Stimulated activated CD4-positive, alpha-beta T cell treated with anti-CD3 and anti-CD28 coated beads, Interleukin-12 subunit alpha, Interleukin-12 subunit beta, amount 100 ng/mL, for 48 hours (primary cell): ENCODE data around the gene CNOT3.
A peak's percentile ranks its signal among the peaks of the same experiment; 100 is the strongest.
"Not testable (repeated sequence)": the region's sequence is repeated elsewhere in the genome, so short reads cannot be mapped to it uniquely, and the experiment has no call there.

Experiments
- DNase-seq, 3 donors: peaks; one replicate each; pipeline ENCODE4 v3.0.0-alpha.2; 2020; ENCODE audit warnings: low read depth in 2 of 3, low spot score in 1 of 3

CNOT3 gene

GRCh38 chr19:54169149-54169740 lies 31.7 kb downstream of the CNOT3 start:
- DNase-seq, result no peak

GRCh38 chr19:54171736-54172431 lies 34.3 kb downstream of the CNOT3 start:
- DNase-seq, result not testable (repeated sequence)

GRCh38 chr19:54172471-54173358 lies 35.2 kb downstream of the CNOT3 start, which contains the start of gene TMC4:
TMC4 (minus strand) TSS chr19:54173160; CDS start chr19:54173117, 43 bp downstream.
- DNase-seq, result no peak

GRCh38 chr19:54173359-54173699 lies 35.8 kb downstream of the CNOT3 start:
- DNase-seq, result no peak

- no peak for DNase-seq
These were observed 36.6 kb downstream of the CNOT3 start for GRCh38 chr19:54173951-54174834.

GRCh38 chr19:54178581-54179261 lies 41.2 kb downstream of the CNOT3 start:
- DNase-seq, result no peak

GRCh38 chr19:54179262-54179852 lies 41.8 kb downstream of the CNOT3 start:
- no peak for DNase-seq

- no peak for DNase-seq
These were observed 42.4 kb downstream of the CNOT3 start for GRCh38 chr19:54179921-54180461.

- no peak for DNase-seq
These were observed 43.1 kb downstream of the CNOT3 start for GRCh38 chr19:54180691-54181091.

GRCh38 chr19:54181894-54182293 lies 44.3 kb downstream of the CNOT3 start:
- DNase-seq, result not testable (repeated sequence)

- DNase-seq, result no peak
These were observed 45.9 kb downstream of the CNOT3 start for GRCh38 chr19:54183431-54183830.

- DNase-seq, result no peak
These were observed 48.8 kb downstream of the CNOT3 start for GRCh38 chr19:54186351-54186750.

GRCh38 chr19:54186934-54187381 lies 49.4 kb downstream of the CNOT3 start:
- DNase-seq, result no peak

GRCh38 chr19:54188215-54188871 lies 50.8 kb downstream of the CNOT3 start:
- DNase-seq, result no peak

- DNase-seq, result no peak
These were observed 51.7 kb downstream of the CNOT3 start, which contains the start of gene MBOAT7 for GRCh38 chr19:54189145-54189734. MBOAT7 (minus strand) TSS chr19:54189580; CDS start chr19:54188508, 1,072 bp downstream.

GRCh38 chr19:54189735-54190502 lies 52.4 kb downstream of the CNOT3 start:
- peak; percentile 100 for DNase-seq

GRCh38 chr19:54190503-54191010 lies 53.0 kb downstream of the CNOT3 start:
- peak; percentile 100 for DNase-seq
